Measurements from ENCODE around the gene NECAB3.

DNA sequence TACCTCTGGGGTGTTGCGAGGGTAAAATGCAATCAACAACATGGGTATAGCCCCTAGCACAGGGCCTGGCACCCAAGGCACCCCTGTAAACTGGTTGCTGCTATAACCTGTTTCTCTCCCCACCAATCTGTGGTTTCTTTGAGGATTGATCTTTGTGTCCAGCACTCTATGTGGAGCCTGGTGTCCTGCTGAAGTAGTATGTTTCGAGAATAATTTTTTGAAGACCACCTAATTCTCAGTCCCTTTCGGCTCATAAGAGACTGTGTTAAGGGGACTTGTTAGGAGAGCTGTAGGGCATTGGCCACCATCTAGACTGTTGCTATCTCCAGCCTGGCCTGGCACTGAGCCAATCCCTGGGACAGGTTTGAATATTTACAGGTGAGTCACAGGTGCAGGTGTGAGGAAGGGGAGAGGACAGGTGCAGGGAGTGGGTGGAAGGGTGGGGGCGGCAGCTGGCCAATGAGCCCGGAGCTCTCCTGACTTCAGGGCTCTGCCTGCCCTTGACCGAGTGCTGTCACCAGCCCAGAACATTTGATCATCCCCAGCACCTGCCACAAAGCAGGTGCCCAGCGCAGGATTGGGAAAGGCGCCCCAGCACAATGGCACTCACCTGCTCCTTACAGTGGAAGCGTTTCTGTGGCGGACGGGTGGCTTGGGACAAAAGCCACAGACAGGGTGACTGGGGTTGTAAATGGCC, 20.2 kb downstream of the NECAB3 start:
- TF ChIP-seq, protein P1, sequence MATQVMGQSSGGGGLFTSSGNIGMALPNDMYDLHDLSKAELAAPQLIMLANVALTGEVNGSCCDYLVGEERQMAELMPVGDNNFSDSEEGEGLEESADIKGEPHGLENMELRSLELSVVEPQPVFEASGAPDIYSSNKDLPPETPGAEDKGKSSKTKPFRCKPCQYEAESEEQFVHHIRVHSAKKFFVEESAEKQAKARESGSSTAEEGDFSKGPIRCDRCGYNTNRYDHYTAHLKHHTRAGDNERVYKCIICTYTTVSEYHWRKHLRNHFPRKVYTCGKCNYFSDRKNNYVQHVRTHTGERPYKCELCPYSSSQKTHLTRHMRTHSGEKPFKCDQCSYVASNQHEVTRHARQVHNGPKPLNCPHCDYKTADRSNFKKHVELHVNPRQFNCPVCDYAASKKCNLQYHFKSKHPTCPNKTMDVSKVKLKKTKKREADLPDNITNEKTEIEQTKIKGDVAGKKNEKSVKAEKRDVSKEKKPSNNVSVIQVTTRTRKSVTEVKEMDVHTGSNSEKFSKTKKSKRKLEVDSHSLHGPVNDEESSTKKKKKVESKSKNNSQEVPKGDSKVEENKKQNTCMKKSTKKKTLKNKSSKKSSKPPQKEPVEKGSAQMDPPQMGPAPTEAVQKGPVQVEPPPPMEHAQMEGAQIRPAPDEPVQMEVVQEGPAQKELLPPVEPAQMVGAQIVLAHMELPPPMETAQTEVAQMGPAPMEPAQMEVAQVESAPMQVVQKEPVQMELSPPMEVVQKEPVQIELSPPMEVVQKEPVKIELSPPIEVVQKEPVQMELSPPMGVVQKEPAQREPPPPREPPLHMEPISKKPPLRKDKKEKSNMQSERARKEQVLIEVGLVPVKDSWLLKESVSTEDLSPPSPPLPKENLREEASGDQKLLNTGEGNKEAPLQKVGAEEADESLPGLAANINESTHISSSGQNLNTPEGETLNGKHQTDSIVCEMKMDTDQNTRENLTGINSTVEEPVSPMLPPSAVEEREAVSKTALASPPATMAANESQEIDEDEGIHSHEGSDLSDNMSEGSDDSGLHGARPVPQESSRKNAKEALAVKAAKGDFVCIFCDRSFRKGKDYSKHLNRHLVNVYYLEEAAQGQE (IDR thresholded peaks at IDR 0.05; ENCODE audit: low read depth) = no peak
- TF ChIP-seq CEBPB (IDR thresholded peaks at IDR 0.05) (no peak), RAD21 (IDR thresholded peaks at IDR 0.05; ENCODE audit: low read depth) (no peak)

Measured in Ishikawa (cell line).